Measurements from ENCODE around the gene DNMT3L. TPM values are rescaled to one million over a fixed set of nuclear protein-coding genes. Genes with fewer than 3 reads are reported as not detected.

DNMT3L gene
- total RNA-seq: not detected

DNA sequence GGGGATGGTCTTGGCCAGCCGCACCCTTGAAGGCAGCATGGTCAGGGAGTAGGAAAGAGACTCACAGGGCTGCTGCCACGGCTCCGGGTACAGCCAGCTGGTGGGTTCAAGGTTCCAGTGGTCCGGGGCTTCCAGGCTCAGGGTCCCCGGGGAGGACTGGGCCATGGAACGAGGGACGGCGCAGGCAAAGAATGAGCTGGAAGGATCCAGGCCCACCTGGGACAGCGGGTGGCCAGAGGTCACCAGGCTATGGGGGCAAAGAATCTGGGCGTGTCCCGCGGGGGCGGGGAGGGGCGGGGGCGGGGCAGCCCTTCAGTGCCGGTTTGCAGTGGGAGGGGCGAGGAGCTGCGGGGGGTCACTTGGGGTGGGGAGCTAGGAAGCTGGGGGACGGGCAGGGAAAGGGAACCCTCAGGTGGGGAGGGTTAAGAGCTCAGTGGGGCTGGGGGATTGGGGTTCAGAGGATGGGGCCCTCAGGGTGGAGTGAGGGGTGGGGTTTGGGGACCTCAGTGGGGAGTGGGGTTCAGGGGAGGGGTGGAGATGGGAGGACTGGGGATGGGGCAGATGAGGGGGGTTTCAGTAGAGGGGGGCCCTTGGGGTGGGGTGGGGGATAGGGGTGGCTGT lies at the start of gene DNMT3L:
DNMT3L (minus strand) TSS at position 223 of the 621 bp plus-strand sequence. CDS start 638 bp downstream, outside the sequence.

DNA sequence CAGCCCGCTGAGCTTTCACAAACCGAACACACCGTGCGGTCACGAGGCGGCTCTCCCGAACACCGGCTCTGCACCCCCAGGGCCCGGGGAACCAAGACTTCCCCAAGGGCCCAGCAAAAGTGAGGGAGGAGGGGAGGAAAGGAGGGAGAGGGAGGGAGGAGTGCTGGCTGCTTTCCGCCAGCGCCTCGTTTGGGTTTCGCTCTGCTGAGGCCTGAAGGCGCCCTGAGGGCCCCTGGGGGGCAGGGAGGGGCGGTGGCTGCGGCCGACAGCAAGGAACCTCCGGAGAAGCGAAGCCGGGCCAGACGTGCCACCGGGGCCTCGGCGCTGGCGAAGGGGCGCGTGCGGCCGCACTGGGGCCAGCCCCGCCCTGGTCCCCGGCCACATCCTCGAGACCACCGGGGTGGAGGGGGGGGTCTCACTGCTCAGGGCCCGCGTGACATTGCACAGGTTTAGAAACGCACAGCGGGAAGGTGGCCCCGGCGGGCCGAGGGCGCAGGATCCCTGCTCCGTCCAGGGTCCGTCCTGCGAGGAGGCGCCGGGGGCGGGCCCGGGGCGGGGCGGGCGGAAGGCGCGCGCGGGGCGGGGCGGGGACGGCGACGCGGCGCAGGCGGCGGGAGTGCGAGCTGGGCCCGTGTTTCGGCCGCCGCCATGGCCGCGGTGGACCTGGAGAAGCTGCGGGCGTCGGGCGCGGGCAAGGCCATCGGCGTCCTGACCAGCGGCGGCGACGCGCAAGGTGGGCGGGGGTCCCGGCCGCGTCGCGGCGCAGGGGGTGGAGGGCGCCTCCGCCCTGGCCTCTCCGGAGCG lies 38.0 kb upstream of the DNMT3L start, which contains the start of gene PFKL:
PFKL (plus strand) TSS at position 596 of the 804 bp plus-strand sequence; CDS start at position 649, 53 bp downstream.

DNA sequence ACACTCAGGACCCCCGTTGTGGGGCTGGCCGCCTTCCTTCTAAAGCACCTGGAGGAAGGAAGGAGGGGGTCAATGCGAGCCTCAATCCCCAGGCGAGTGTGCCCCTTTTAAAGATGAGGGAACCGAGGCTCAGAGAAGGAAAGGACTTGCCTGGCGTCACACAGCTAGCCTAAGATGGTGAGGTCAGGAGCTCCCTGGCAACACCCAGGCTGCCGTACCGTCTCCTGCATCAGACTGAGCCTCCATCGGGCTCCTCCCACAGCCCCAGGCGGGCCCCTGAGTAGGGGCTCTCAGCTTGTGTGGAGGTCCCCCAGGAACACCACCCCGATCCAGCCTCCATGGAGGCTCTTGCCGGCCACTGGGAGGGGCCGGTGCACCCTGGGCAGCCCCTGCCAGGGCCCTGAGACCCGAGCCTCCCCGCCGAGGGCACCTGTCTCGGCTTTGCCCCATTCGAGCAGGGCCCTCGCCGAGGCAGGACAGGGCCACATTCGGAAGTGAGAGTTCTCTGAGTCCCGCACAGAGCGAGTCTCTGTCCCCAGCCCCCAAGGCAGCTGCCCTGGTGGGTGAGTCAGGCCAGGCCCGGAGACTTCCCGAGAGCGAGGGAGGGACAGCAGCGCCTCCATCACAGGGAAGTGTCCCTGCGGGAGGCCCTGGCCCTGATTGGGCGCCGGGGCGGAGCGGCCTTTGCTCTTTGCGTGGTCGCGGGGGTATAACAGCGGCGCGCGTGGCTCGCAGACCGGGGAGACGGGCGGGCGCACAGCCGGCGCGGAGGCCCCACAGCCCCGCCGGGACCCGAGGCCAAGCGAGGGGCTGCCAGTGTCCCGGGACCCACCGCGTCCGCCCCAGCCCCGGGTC lies 23.7 kb upstream of the DNMT3L start, which contains the start of gene AIRE:
AIRE (plus strand) TSS at position 739 of the 855 bp plus-strand sequence. CDS start 131 bp downstream, outside the sequence.

DNA sequence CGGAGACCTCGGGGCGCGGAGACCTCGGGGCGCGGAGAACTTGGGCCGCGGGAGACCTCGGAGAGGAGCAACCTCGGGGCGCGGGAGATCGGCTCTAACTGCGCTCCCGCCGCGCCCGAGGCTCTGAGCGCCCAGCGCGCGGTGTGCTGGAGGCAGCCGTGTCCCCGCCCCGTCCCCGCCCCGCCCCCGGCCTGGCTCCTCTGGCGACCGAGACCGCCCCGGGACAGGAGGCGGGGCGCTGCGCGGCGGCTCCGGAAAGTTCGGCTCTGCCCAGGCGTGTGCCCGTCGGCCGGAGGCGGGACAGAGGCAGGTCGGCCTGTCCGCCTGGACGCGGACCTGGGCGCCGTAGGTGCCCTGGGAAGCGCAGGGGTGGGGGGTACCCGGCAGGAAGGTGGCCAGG lies 20.9 kb downstream of the DNMT3L start, which contains the start of gene ICOSLG:
ICOSLG (minus strand) TSS at position 102 of the 400 bp plus-strand sequence. CDS start 126 bp downstream, outside the sequence.

Small RNAs within 50 kb of the gene (small RNA-seq; reads per million reads assigned to genes)
- 0 reads per million in 2 donors for gene AP001059.3

Other genes with a start within 250 kb of the DNMT3L start
- 10 to 100 TPM; 33.3 to 33.7 TPM for gene TRAPPC10, start 249.6 kb downstream of the DNMT3L start, total RNA-seq
- 10 to 100 TPM in 1 of 2 donors, 1 to 10 TPM in 1; 1.7 to 25.3 TPM for gene PWP2, start 154.5 kb downstream of the DNMT3L start, total RNA-seq
- 10 to 100 TPM in 1 of 2 donors, 1 to 10 TPM in 1; 8.6 to 35.0 TPM for gene GATD3, start 128.2 kb downstream of the DNMT3L start, total RNA-seq
- under 1 TPM in 1 of 2 donors, not detected in 1; under 0.01 TPM for gene ICOSLG, start 21.0 kb downstream of the DNMT3L start, total RNA-seq
- not detected for gene AIRE, start 24.0 kb upstream of the DNMT3L start, total RNA-seq
- gene PFKL, start 38.2 kb upstream of the DNMT3L start, total RNA-seq: 100 to 1,000 TPM; 109 to 113 TPM
- gene CFAP410, start 77.5 kb upstream of the DNMT3L start, total RNA-seq: 10 to 100 TPM in 1 of 2 donors, 1 to 10 TPM in 1; 7.7 to 13.1 TPM
- gene TRPM2, start 91.7 kb upstream of the DNMT3L start, total RNA-seq: under 1 TPM in 1 of 2 donors, not detected in 1; under 0.01 TPM
- 1 to 10 TPM; 1.7 to 3.1 TPM for gene LRRC3, start 193.6 kb upstream of the DNMT3L start, total RNA-seq

Data from melanocyte of skin (primary cell).